ENCODE data around the gene THEM5. TPM values are rescaled to one million over a fixed set of nuclear protein-coding genes. Genes with fewer than 3 reads are reported as not detected.

The THEM5 gene
- total RNA-seq, 1 experiment from 2014 or later: not detected

- DNase-seq: no peak
- no peaks in the 10 kb centered on the region for H3K36me3 ChIP-seq (ENCODE audit: low read depth, low read length)
- intact Hi-C loops (cut with micrococcal nuclease): loop anchor here (5.0 kb wide), 1 partner anchor 152 kb away; no protein-coding TSS in a partner anchor
- no TSS peak for BruUV-seq (replicated peaks)
- ChIA-PET POLR2A (ENCODE audit: unreplicated experiment) (no interaction called here), CTCF (no interaction called here)
- no peak for TF ChIP-seq EZH2 (IDR thresholded peaks at IDR 0.05; ENCODE audit: low read length, unreplicated experiment)
- no peak for TF ChIP-seq EZH2phosphoT487 (IDR thresholded peaks at IDR 0.05; ENCODE audit: borderline replicate concordance, low read length)
- TF ChIP-seq CTCF (conservative IDR thresholded peaks at IDR 0.05; ENCODE audit: low read depth, low read length): no peak
- no peaks in the 10 kb centered on the region for H3K9me2 ChIP-seq (replicated peaks; ENCODE audit: low read length)
- H3F3A ChIP-seq (ENCODE audit: low read length, unreplicated experiment): no peaks in the 10 kb centered on the region
- H3K4me1 ChIP-seq (ENCODE audit: insufficient read depth, low read length): peaks cover 11% of the 10 kb centered on the region
- peaks cover 18% of the 10 kb centered on the region for H3K27me3 ChIP-seq (ENCODE audit: low read length)
- no peaks in the 10 kb centered on the region for H4K20me1 ChIP-seq (ENCODE audit: low read length)
- no peak overlapping the region for H3K4me3 ChIP-seq (ENCODE audit: low read length)
- H2AFZ ChIP-seq (ENCODE audit: low read length): no peak overlapping the region
- H3K79me2 ChIP-seq (ENCODE audit: low read length): no peaks in the 10 kb centered on the region
- no peaks in the 10 kb centered on the region for H3K9me3 ChIP-seq (ENCODE audit: low read length)
- no peak overlapping the region for H3K9ac ChIP-seq (ENCODE audit: low read length)
- ATAC-seq: no peak
- H3K4me2 ChIP-seq (ENCODE audit: low read length): no peak overlapping the region
- no peak overlapping the region for H3K27ac ChIP-seq (ENCODE audit: low read length)
Observed at GRCh38 chr1:151849871-151850270, 3.6 kb downstream of the THEM5 start.

GRCh38 chr1:151849126-151849525, 4.4 kb downstream of the THEM5 start:
- Histone ChIP-seq H3K4me3 (ENCODE audit: low read length) (no peak overlapping the region), H3K4me2 (ENCODE audit: low read length) (no peak overlapping the region), H2AFZ (ENCODE audit: low read length) (no peak overlapping the region), H3F3A (ENCODE audit: low read length, unreplicated experiment) (no peaks in the 10 kb centered on the region), H3K27ac (ENCODE audit: low read length) (no peak overlapping the region), H3K4me1 (ENCODE audit: insufficient read depth, low read length) (peaks cover 11% of the 10 kb centered on the region), H4K20me1 (ENCODE audit: low read length) (no peaks in the 10 kb centered on the region), H3K9ac (ENCODE audit: low read length) (no peak overlapping the region), H3K9me3 (ENCODE audit: low read length) (no peaks in the 10 kb centered on the region), H3K36me3 (ENCODE audit: low read depth, low read length) (no peaks in the 10 kb centered on the region), H3K27me3 (ENCODE audit: low read length) (peaks cover 18% of the 10 kb centered on the region), H3K79me2 (ENCODE audit: low read length) (no peaks in the 10 kb centered on the region), H3K9me2 (replicated peaks; ENCODE audit: low read length) (no peaks in the 10 kb centered on the region)
- TF ChIP-seq CTCF (conservative IDR thresholded peaks at IDR 0.05; ENCODE audit: low read depth, low read length) (no peak), EZH2 (IDR thresholded peaks at IDR 0.05; ENCODE audit: low read length, unreplicated experiment) (no peak), EZH2phosphoT487 (IDR thresholded peaks at IDR 0.05; ENCODE audit: borderline replicate concordance, low read length) (no peak)
- CTCF ChIA-PET: interaction anchor here (0.6 kb wide), 1 partner anchor 356 kb away, joined by 3 read pairs; no protein-coding TSS in a partner anchor
- intact Hi-C loops (cut with micrococcal nuclease): loop anchor here (5.0 kb wide), 1 partner anchor 153 kb away; no protein-coding TSS in a partner anchor
- DNase-seq: no peak
- no TSS peak for BruUV-seq (replicated peaks)
- no peak for ATAC-seq
- POLR2A ChIA-PET (ENCODE audit: unreplicated experiment): no interaction called here

- POLR2A ChIA-PET (ENCODE audit: unreplicated experiment): interaction anchor here (0.6 kb wide), 1 partner anchor 24 kb away, joined by 8 read pairs; no protein-coding TSS in a partner anchor
- no peaks in the 10 kb centered on the region for H3K9me3 ChIP-seq (ENCODE audit: low read length)
- H2AFZ ChIP-seq (ENCODE audit: low read length): no peak overlapping the region
- intact Hi-C loops (cut with micrococcal nuclease): loop anchor here (5.0 kb wide), 1 partner anchor 154 kb away; no protein-coding TSS in a partner anchor
- no peaks in the 10 kb centered on the region for H3F3A ChIP-seq (ENCODE audit: low read length, unreplicated experiment)
- peaks cover 16% of the 10 kb centered on the region for H3K27me3 ChIP-seq (ENCODE audit: low read length)
- no peaks in the 10 kb centered on the region for H3K79me2 ChIP-seq (ENCODE audit: low read length)
- TF ChIP-seq EZH2 (IDR thresholded peaks at IDR 0.05; ENCODE audit: low read length, unreplicated experiment): no peak
- TF ChIP-seq EZH2phosphoT487 (IDR thresholded peaks at IDR 0.05; ENCODE audit: borderline replicate concordance, low read length): no peak
- no peak for TF ChIP-seq CTCF (conservative IDR thresholded peaks at IDR 0.05; ENCODE audit: low read depth, low read length)
- H3K9ac ChIP-seq (ENCODE audit: low read length): no peak overlapping the region
- H3K4me3 ChIP-seq (ENCODE audit: low read length): no peak overlapping the region
- CTCF ChIA-PET: interaction anchor here (0.6 kb wide), 1 partner anchor 355 kb away, joined by 3 read pairs; no protein-coding TSS in a partner anchor
- no peak for ATAC-seq
- H3K4me2 ChIP-seq (ENCODE audit: low read length): no peak overlapping the region
- BruUV-seq (replicated peaks): no TSS peak
- no peak overlapping the region for H3K27ac ChIP-seq (ENCODE audit: low read length)
- no peaks in the 10 kb centered on the region for H4K20me1 ChIP-seq (ENCODE audit: low read length)
- no peak for DNase-seq
- H3K36me3 ChIP-seq (ENCODE audit: low read depth, low read length): no peaks in the 10 kb centered on the region
- peaks cover 11% of the 10 kb centered on the region for H3K4me1 ChIP-seq (ENCODE audit: insufficient read depth, low read length)
- H3K9me2 ChIP-seq (replicated peaks; ENCODE audit: low read length): no peaks in the 10 kb centered on the region
Observed at GRCh38 chr1:151847867-151848596, 5.5 kb downstream of the THEM5 start.

Measured in PC-3 (cell line).